ENCODE measurements around the gene CELF5.
"Not testable (repeated sequence)": the region's sequence is repeated elsewhere in the genome, so short reads cannot be mapped to it uniquely, and the experiment has no call there.

Gene CELF5

DNA sequence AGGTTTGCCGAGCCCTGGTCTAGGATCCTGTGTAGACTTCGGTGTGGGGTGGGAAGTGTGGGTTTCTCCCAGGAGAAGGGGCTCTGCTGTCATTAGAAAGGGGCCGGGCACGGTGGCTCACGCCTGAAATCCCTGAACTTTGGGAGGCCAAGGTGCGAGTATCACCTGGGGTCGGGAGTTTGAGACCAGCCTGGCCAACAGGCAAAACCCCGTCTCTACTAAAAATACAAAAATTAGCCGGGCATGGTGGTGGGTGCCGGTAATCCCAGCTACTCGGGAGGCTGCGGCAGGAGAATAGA lies 32.7 kb upstream of the CELF5 start:
- H3K36me3 ChIP-seq (ENCODE audit: control insufficient read depth, insufficient read depth, low read length); H3K4me3 ChIP-seq (ENCODE audit: insufficient read depth, low read depth, low read length); H3K4me1 ChIP-seq (ENCODE audit: control insufficient read depth, insufficient read depth, low read length); H3K27me3 ChIP-seq (ENCODE audit: control insufficient read depth, insufficient read depth, low read length, poor library complexity, severe bottlenecking); H3K9me3 ChIP-seq (ENCODE audit: control insufficient read depth, low read length); H3K27ac ChIP-seq (ENCODE audit: insufficient read depth, low read depth, low read length, poor library complexity, severe bottlenecking): not testable (repeated sequence)
- 94% methylated on average over 12 of the region's 12 CpGs for WGBS, 2 experiments

GRCh38 chr19:3192228-3192635 lies 32.2 kb upstream of the CELF5 start:
- no peaks in the 10 kb centered on the region for H3K27me3 ChIP-seq (ENCODE audit: control insufficient read depth, insufficient read depth, low read length, poor library complexity, severe bottlenecking)
- H3K9me3 ChIP-seq (ENCODE audit: control insufficient read depth, low read length): no peaks in the 10 kb centered on the region
- peaks cover 3% of the 10 kb centered on the region for H3K4me1 ChIP-seq (ENCODE audit: control insufficient read depth, insufficient read depth, low read length)
- no peak overlapping the region for H3K4me3 ChIP-seq (ENCODE audit: insufficient read depth, low read depth, low read length)
- H3K27ac ChIP-seq (ENCODE audit: insufficient read depth, low read depth, low read length, poor library complexity, severe bottlenecking): no peak overlapping the region
- WGBS, 2 experiments: 95 to 96% methylated on average over 32 of the region's 32 CpGs
- H3K36me3 ChIP-seq (ENCODE audit: control insufficient read depth, insufficient read depth, low read length): peaks cover 4% of the 10 kb centered on the region

DNA sequence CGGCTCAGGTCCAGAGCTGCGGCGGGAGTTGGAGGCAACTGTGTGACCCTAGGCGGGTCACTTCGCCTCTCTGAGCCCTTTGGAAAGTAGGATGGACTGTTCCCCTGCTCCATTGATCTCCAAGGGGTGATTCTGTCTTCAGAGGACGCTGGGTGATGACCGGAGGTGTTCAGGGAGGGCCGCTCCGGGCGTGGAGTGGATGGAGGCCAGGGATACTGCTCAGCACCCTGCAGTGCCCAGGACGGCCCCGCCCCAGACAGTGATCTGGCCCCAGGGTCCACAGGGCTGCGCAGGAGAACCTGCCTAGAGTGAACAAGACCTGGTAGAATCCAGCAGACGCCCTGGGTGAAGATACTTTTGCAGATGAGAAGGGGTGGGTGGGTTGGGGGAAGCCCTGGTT lies 31.8 kb upstream of the CELF5 start:
- H3K36me3 ChIP-seq (ENCODE audit: control insufficient read depth, insufficient read depth, low read length): peaks cover 4% of the 10 kb centered on the region
- H3K27me3 ChIP-seq (ENCODE audit: control insufficient read depth, insufficient read depth, low read length, poor library complexity, severe bottlenecking): no peaks in the 10 kb centered on the region
- H3K4me1 ChIP-seq (ENCODE audit: control insufficient read depth, insufficient read depth, low read length): no peaks in the 10 kb centered on the region
- no peak overlapping the region for H3K27ac ChIP-seq (ENCODE audit: insufficient read depth, low read depth, low read length, poor library complexity, severe bottlenecking)
- no peak overlapping the region for H3K4me3 ChIP-seq (ENCODE audit: insufficient read depth, low read depth, low read length)
- 96 to 98% methylated on average over 14 of the region's 14 CpGs for WGBS, 2 experiments
- H3K9me3 ChIP-seq (ENCODE audit: control insufficient read depth, low read length): no peaks in the 10 kb centered on the region

GRCh38 chr19:3193256-3194105 lies 31.0 kb upstream of the CELF5 start:
- H3K27me3 ChIP-seq (ENCODE audit: control insufficient read depth, insufficient read depth, low read length, poor library complexity, severe bottlenecking): no peaks in the 10 kb centered on the region
- WGBS, 2 experiments: 95 to 97% methylated on average over 40 of the region's 40 CpGs
- H3K36me3 ChIP-seq (ENCODE audit: control insufficient read depth, insufficient read depth, low read length): peaks cover 4% of the 10 kb centered on the region

GRCh38 chr19:3194106-3195087 lies 30.1 kb upstream of the CELF5 start:
- Histone ChIP-seq H3K4me3 (ENCODE audit: insufficient read depth, low read depth, low read length) (no peak overlapping the region), H3K4me1 (ENCODE audit: control insufficient read depth, insufficient read depth, low read length) (no peaks in the 10 kb centered on the region), H3K9me3 (ENCODE audit: control insufficient read depth, low read length) (no peaks in the 10 kb centered on the region), H3K27ac (ENCODE audit: insufficient read depth, low read depth, low read length, poor library complexity, severe bottlenecking) (no peak overlapping the region), H3K36me3 (ENCODE audit: control insufficient read depth, insufficient read depth, low read length) (no peaks in the 10 kb centered on the region), H3K27me3 (ENCODE audit: control insufficient read depth, insufficient read depth, low read length, poor library complexity, severe bottlenecking) (no peaks in the 10 kb centered on the region)
- WGBS, 2 experiments: 88 to 89% methylated on average over 17 of the region's 17 CpGs

More at GRCh38 chr19:3193256-3194105, 31.0 kb upstream of the CELF5 start:
- H3K4me3 ChIP-seq (ENCODE audit: insufficient read depth, low read depth, low read length): no peak overlapping the region
- H3K27ac ChIP-seq (ENCODE audit: insufficient read depth, low read depth, low read length, poor library complexity, severe bottlenecking): no peak overlapping the region
- H3K9me3 ChIP-seq (ENCODE audit: control insufficient read depth, low read length): no peaks in the 10 kb centered on the region
- H3K4me1 ChIP-seq (ENCODE audit: control insufficient read depth, insufficient read depth, low read length): no peaks in the 10 kb centered on the region

- no peaks in the 10 kb centered on the region for H3K4me1 ChIP-seq (ENCODE audit: control insufficient read depth, insufficient read depth, low read length)
- no peaks in the 10 kb centered on the region for H3K27me3 ChIP-seq (ENCODE audit: control insufficient read depth, insufficient read depth, low read length, poor library complexity, severe bottlenecking)
- WGBS, 2 experiments: 94 to 95% methylated on average over 42 of the region's 42 CpGs
- no peak overlapping the region for H3K27ac ChIP-seq (ENCODE audit: insufficient read depth, low read depth, low read length, poor library complexity, severe bottlenecking)
- H3K4me3 ChIP-seq (ENCODE audit: insufficient read depth, low read depth, low read length): no peak overlapping the region
- no peaks in the 10 kb centered on the region for H3K9me3 ChIP-seq (ENCODE audit: control insufficient read depth, low read length)
- H3K36me3 ChIP-seq (ENCODE audit: control insufficient read depth, insufficient read depth, low read length): no peaks in the 10 kb centered on the region
Measured at GRCh38 chr19:3196064-3196932, 28.2 kb upstream of the CELF5 start.

GRCh38 chr19:3196933-3197205 lies 27.6 kb upstream of the CELF5 start:
- H3K4me3 ChIP-seq (ENCODE audit: insufficient read depth, low read depth, low read length): no peak overlapping the region
- WGBS, 2 experiments: 97% methylated on average over 14 of the region's 14 CpGs
- no peaks in the 10 kb centered on the region for H3K27me3 ChIP-seq (ENCODE audit: control insufficient read depth, insufficient read depth, low read length, poor library complexity, severe bottlenecking)
- H3K27ac ChIP-seq (ENCODE audit: insufficient read depth, low read depth, low read length, poor library complexity, severe bottlenecking): no peak overlapping the region
- no peaks in the 10 kb centered on the region for H3K4me1 ChIP-seq (ENCODE audit: control insufficient read depth, insufficient read depth, low read length)
- H3K9me3 ChIP-seq (ENCODE audit: control insufficient read depth, low read length): no peaks in the 10 kb centered on the region
- no peaks in the 10 kb centered on the region for H3K36me3 ChIP-seq (ENCODE audit: control insufficient read depth, insufficient read depth, low read length)

GRCh38 chr19:3198901-3199700 lies 25.4 kb upstream of the CELF5 start:
- Histone ChIP-seq H3K9me3 (ENCODE audit: control insufficient read depth, low read length) (no peaks in the 10 kb centered on the region), H3K4me3 (ENCODE audit: insufficient read depth, low read depth, low read length) (no peak overlapping the region), H3K27me3 (ENCODE audit: control insufficient read depth, insufficient read depth, low read length, poor library complexity, severe bottlenecking) (no peaks in the 10 kb centered on the region), H3K4me1 (ENCODE audit: control insufficient read depth, insufficient read depth, low read length) (no peaks in the 10 kb centered on the region), H3K27ac (ENCODE audit: insufficient read depth, low read depth, low read length, poor library complexity, severe bottlenecking) (no peak overlapping the region), H3K36me3 (ENCODE audit: control insufficient read depth, insufficient read depth, low read length) (no peaks in the 10 kb centered on the region)
- 93 to 96% methylated on average over 42 to 43 of the region's 43 CpGs for WGBS, 2 experiments

DNA sequence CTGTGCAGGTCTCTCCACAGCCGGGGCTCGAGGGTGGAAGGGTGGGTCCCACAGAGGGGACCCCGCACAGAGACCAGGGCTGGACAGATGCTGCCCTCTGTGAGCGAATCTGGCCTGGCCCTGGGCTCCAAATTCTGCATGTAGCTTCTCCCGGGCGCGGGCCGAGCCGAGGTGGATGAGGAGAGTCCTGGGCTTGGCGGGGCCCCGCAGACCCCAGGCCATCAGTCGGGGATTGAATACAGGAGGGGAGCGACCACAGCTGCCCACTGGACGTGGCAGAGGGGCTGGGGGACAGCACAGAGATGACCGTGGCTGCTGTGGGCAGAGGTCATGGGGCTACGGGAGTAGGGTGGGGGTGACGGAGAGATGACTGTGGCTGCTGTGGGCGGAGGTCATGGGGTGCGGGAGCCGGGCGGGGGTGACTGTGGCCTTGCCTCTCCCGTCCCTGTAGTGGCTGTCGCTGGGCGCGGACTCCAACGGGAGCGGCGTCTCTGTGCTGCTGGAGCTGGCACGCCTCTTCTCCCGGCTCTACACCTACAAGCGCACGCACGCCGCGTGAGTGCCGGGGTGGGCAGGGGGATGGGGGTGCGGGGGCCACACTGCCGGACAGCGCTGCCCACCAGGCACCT lies 23.3 kb upstream of the CELF5 start:
- no peaks in the 10 kb centered on the region for H3K4me1 ChIP-seq (ENCODE audit: control insufficient read depth, insufficient read depth, low read length)
- H3K27me3 ChIP-seq (ENCODE audit: control insufficient read depth, insufficient read depth, low read length, poor library complexity, severe bottlenecking): no peaks in the 10 kb centered on the region
- H3K4me3 ChIP-seq (ENCODE audit: insufficient read depth, low read depth, low read length): no peak overlapping the region
- no peaks in the 10 kb centered on the region for H3K36me3 ChIP-seq (ENCODE audit: control insufficient read depth, insufficient read depth, low read length)
- 95 to 96% methylated on average over 39 of the region's 39 CpGs for WGBS, 2 experiments
- no peaks in the 10 kb centered on the region for H3K9me3 ChIP-seq (ENCODE audit: control insufficient read depth, low read length)
- H3K27ac ChIP-seq (ENCODE audit: insufficient read depth, low read depth, low read length, poor library complexity, severe bottlenecking): no peak overlapping the region

All from ectodermal cell (in vitro differentiated cells).